ENCODE measurements around the gene NVL.
A peak's percentile ranks its signal among the peaks of the same experiment; 100 is the strongest.

NVL gene

DNA sequence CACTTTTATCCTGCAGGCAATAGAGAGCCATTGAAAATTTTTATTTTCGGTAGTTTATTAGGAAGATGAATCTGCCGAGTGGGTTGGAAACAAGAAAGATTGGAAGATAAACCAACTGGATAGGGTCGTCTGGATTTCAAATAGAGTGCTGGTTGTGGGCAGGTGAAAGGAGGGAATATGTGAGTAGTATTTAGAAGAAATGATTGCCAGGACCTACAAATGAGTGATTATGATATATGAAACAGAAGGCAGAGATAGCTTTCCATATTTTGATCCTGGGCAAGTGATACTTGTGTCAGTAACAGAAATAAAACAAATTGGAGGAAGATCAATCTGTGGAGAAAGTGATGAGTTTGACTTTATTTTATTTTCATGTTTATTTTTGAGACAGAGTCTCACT, 29.2 kb upstream of the NVL start:
- no peak for TF ChIP-seq CTCF (IDR thresholded peaks at IDR 0.05; ENCODE audit: borderline replicate concordance, extremely low read depth, low read length, poor library complexity, severe bottlenecking)
- H3K27ac ChIP-seq (ENCODE audit: low read length), result no peak overlapping the region
- H4K20me1 ChIP-seq (ENCODE audit: insufficient read depth, low read length), result peaks cover 10% of the 10 kb centered on the region; the same call in 1 of the 2 replicates
- DNase-seq, result no peak
- H3K27me3 ChIP-seq (ENCODE audit: insufficient read depth, low read length, poor library complexity), result no peaks in the 10 kb centered on the region
- no peak overlapping the region for H3K4me3 ChIP-seq (ENCODE audit: low read depth in 1 of 2, low read length in 2 of 2)
- H3K36me3 ChIP-seq (ENCODE audit: insufficient read depth, low read length), result peaks cover 7% of the 10 kb centered on the region; the same call in 1 of the 2 replicates
- no peak overlapping the region for H2AFZ ChIP-seq (ENCODE audit: low read depth, low read length)
- H3K9me3 ChIP-seq (ENCODE audit: insufficient read depth, low read length, severe bottlenecking), result no peaks in the 10 kb centered on the region
- ATAC-seq (ENCODE audit: insufficient read depth, low read depth), result no peak
- H3K4me2 ChIP-seq (ENCODE audit: insufficient read depth, low read length), result no peak overlapping the region; the same call in 1 of the 2 replicates
- peaks cover 30% of the 10 kb centered on the region for H3K4me1 ChIP-seq (ENCODE audit: insufficient read depth, low read length)
- no peak overlapping the region for H3K9ac ChIP-seq (ENCODE audit: low read depth, low read length)
- H3K79me2 ChIP-seq (ENCODE audit: insufficient read depth, low read length), result peaks cover 68% of the 10 kb centered on the region

DNA sequence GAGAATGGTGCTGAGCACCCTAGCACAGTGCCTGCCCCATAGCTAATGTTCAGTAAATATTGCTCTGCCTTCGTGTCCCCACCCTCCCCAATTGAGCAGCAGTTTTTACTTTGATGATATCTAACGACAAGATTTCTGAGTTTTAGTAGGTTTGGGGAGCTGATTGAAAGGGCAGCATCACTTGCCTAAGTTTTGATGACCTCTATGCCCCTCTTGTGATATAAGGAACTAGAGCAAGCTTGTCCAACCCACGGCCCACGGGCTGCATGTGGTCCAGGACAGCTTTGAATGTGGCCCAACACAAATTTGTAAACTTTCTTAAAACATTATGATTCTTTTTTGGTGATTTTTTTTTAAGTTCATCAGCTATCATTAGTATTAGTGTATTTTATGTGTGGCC, 28.3 kb upstream of the NVL start:
- Histone ChIP-seq H3K9ac (ENCODE audit: low read depth, low read length) (peak overlapping the region; percentile 86; the same call in 1 of the 2 replicates), H3K27me3 (ENCODE audit: insufficient read depth, low read length, poor library complexity) (no peaks in the 10 kb centered on the region), H3K4me2 (ENCODE audit: insufficient read depth, low read length) (peak overlapping the region; percentile 86), H3K9me3 (ENCODE audit: insufficient read depth, low read length, severe bottlenecking) (no peaks in the 10 kb centered on the region), H3K4me3 (ENCODE audit: low read depth in 1 of 2, low read length in 2 of 2) (peak overlapping the region in 1 of 2 experiments; percentile 99; a peak in 2 of 4 replicates), H3K36me3 (ENCODE audit: insufficient read depth, low read length) (peaks cover 3% of the 10 kb centered on the region; the same call in 1 of the 2 replicates), H3K27ac (ENCODE audit: low read length) (no peak overlapping the region), H2AFZ (ENCODE audit: low read depth, low read length) (no peak overlapping the region), H4K20me1 (ENCODE audit: insufficient read depth, low read length) (peaks cover 10% of the 10 kb centered on the region; the same call in 1 of the 2 replicates), H3K79me2 (ENCODE audit: insufficient read depth, low read length) (peaks cover 60% of the 10 kb centered on the region), H3K4me1 (ENCODE audit: insufficient read depth, low read length) (peaks cover 30% of the 10 kb centered on the region)
- DNase-seq (no peak), ATAC-seq (ENCODE audit: insufficient read depth, low read depth) (no peak)
- TF ChIP-seq CTCF (IDR thresholded peaks at IDR 0.05; ENCODE audit: borderline replicate concordance, extremely low read depth, low read length, poor library complexity, severe bottlenecking) (no peak), EZH2 (IDR thresholded peaks at IDR 0.05; ENCODE audit: borderline replicate concordance, low read depth, low read length, severe bottlenecking) (no peak)

DNA sequence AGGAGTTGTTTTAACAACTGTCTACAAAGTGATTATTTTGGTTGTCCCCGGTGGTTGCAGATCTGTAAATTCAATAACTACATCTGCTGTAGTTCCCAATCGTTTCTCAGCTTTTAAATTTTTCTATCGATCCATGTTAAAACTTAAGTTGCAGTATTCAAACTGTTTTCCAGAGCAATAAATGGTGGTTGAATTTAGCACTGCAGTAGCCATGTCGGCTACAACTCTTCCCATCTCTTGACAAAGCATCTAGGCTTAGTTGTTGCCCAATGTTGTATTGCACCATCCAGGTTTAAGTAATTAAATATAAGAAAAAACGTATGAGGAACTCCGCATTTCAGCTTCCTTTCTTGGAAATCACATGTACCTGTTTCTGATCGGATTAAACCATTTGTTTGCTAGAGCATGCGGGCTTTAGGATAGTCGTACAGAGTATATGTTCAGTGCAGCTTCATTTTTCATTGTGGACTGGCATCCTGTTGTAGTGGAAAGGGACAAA, 27.7 kb upstream of the NVL start:
- H3K27ac ChIP-seq (ENCODE audit: low read length), result peak overlapping the region; percentile 67; the same call in 1 of the 2 replicates
- H3K4me3 ChIP-seq (ENCODE audit: low read depth in 1 of 2, low read length in 2 of 2), result peak overlapping the region; percentile 89 to 99
- H3K9ac ChIP-seq (ENCODE audit: low read depth, low read length), result peak overlapping the region; percentile 86
- ATAC-seq (ENCODE audit: insufficient read depth, low read depth) (no peak), DNase-seq (no peak)
- peaks cover 30% of the 10 kb centered on the region for H3K4me1 ChIP-seq (ENCODE audit: insufficient read depth, low read length)
- H3K9me3 ChIP-seq (ENCODE audit: insufficient read depth, low read length, severe bottlenecking), result no peaks in the 10 kb centered on the region
- peaks cover 3% of the 10 kb centered on the region; the same call in 1 of the 2 replicates for H3K36me3 ChIP-seq (ENCODE audit: insufficient read depth, low read length)
- TF ChIP-seq CTCF (IDR thresholded peaks at IDR 0.05; ENCODE audit: borderline replicate concordance, extremely low read depth, low read length, poor library complexity, severe bottlenecking) (no peak), EZH2 (IDR thresholded peaks at IDR 0.05; ENCODE audit: borderline replicate concordance, low read depth, low read length, severe bottlenecking) (no peak)
- peaks cover 55% of the 10 kb centered on the region for H3K79me2 ChIP-seq (ENCODE audit: insufficient read depth, low read length)
- H3K4me2 ChIP-seq (ENCODE audit: insufficient read depth, low read length), result peak overlapping the region; percentile 86
- H4K20me1 ChIP-seq (ENCODE audit: insufficient read depth, low read length), result peaks cover 10% of the 10 kb centered on the region; the same call in 1 of the 2 replicates
- H3K27me3 ChIP-seq (ENCODE audit: insufficient read depth, low read length, poor library complexity), result no peaks in the 10 kb centered on the region
- peak overlapping the region; percentile 99 for H2AFZ ChIP-seq (ENCODE audit: low read depth, low read length)

Data from DND-41 (cell line).